Stimulated activated CD8-positive, alpha-beta memory T cell treated with anti-CD3 and anti-CD28 coated beads, Interleukin-7, amount 100 ng/mL, for 1 hour (primary cell): ENCODE measurements around the gene CD46.

Experiments used
- DNase-seq, 2 donors: peaks; one replicate each; pipeline ENCODE4 v3.0.0-alpha.2; 2020; ENCODE audit warnings: low read depth in 2 of 2

CD46 gene

GRCh38 chr1:207828046-207828445 lies 76.2 kb downstream of the CD46 start:
- DNase-seq: no peak

- DNase-seq: peak in 1 of 2 donors; percentile 26
Measured at GRCh38 chr1:207828485-207829158, 76.8 kb downstream of the CD46 start.

- no peak for DNase-seq
Measured at GRCh38 chr1:207829576-207829975, 77.7 kb downstream of the CD46 start.

- no peak for DNase-seq
Measured at GRCh38 chr1:207830788-207831187, 78.9 kb downstream of the CD46 start.

- DNase-seq: no peak
Measured at GRCh38 chr1:207831517-207832327, 79.9 kb downstream of the CD46 start.

- DNase-seq: no peak
Measured at GRCh38 chr1:207832796-207833195, 80.9 kb downstream of the CD46 start.

GRCh38 chr1:207833381-207833780 lies 81.5 kb downstream of the CD46 start:
- no peak for DNase-seq

GRCh38 chr1:207833956-207834660 lies 82.3 kb downstream of the CD46 start:
- DNase-seq: no peak

GRCh38 chr1:207835958-207836357 lies 84.1 kb downstream of the CD46 start:
- DNase-seq: no peak

- no peak for DNase-seq
Measured at GRCh38 chr1:207836591-207837347, 84.9 kb downstream of the CD46 start.

GRCh38 chr1:207837673-207838072 lies 85.8 kb downstream of the CD46 start:
- DNase-seq: no peak

- no peak for DNase-seq
Measured at GRCh38 chr1:207838156-207839082, 86.6 kb downstream of the CD46 start.

GRCh38 chr1:207839083-207839413 lies 87.2 kb downstream of the CD46 start:
- DNase-seq: no peak

GRCh38 chr1:207840380-207840779 lies 88.5 kb downstream of the CD46 start:
- no peak for DNase-seq

- no peak for DNase-seq
Measured at GRCh38 chr1:207841293-207841692, 89.4 kb downstream of the CD46 start.

GRCh38 chr1:207841901-207842300 lies 90.0 kb downstream of the CD46 start:
- DNase-seq: no peak

- DNase-seq: no peak
Measured at GRCh38 chr1:207842506-207842905, 90.7 kb downstream of the CD46 start.

GRCh38 chr1:207844371-207844770 lies 92.5 kb downstream of the CD46 start:
- no peak for DNase-seq
